Aorta (tissue), 5 donors: ENCODE measurements around the gene EPHB2. TPM values are rescaled to one million over a fixed set of nuclear protein-coding genes. Genes with fewer than 3 reads are reported as not detected.
"Not testable (repeated sequence)": the region's sequence is repeated elsewhere in the genome, so short reads cannot be mapped to it uniquely, and the experiment has no call there.

Experiments
- ATAC-seq: fragments of 200-7000 bp; cut with Tn5 transposase; one replicate; pipeline ENCODE4 v1.9.1; 2022; ENCODE audit warnings: moderate library complexity; ENCODE audit not compliant: low FRiP score
- DNase-seq, 2 donors: peaks; one replicate each; pipeline ENCODE4 v3.0.0-alpha.2; 2020
- H3K27ac ChIP-seq, 2 donors: one replicate each; pipeline ENCODE4 v1.5.1; 2013; ENCODE audit warnings: low read length in 2 of 2, mild to moderate bottlenecking in 2 of 2, moderate library complexity in 2 of 2, control low read depth in 1 of 2, inconsistent platforms in 1 of 2, low read depth in 1 of 2
- H3K27me3 ChIP-seq, 2 donors: one replicate each; pipeline ENCODE4 v1.6.1; 2013; ENCODE audit warnings: control low read depth in 1 of 2, low read length in 1 of 2, mild to moderate bottlenecking in 1 of 2, moderate library complexity in 1 of 2; ENCODE audit not compliant: insufficient read depth in 2 of 2, control insufficient read depth in 1 of 2
- H3K36me3 ChIP-seq, 2 donors: one replicate each; pipeline ENCODE4 v1.6.1; 2013; ENCODE audit warnings: control low read depth in 1 of 2, low read length in 1 of 2, mild to moderate bottlenecking in 1 of 2; ENCODE audit not compliant: insufficient read depth in 2 of 2, control insufficient read depth in 1 of 2
- H3K4me1 ChIP-seq, 2 donors: one replicate each; pipeline ENCODE4 v1.6.1; 2013; ENCODE audit warnings: low read length in 2 of 2, control low read depth in 1 of 2, mild to moderate bottlenecking in 1 of 2, moderate library complexity in 1 of 2; ENCODE audit not compliant: insufficient read depth in 2 of 2, control insufficient read depth in 1 of 2
- H3K4me3 ChIP-seq, 2 donors: one replicate each; pipeline ENCODE4 v1.5.1; 2013; ENCODE audit warnings: low read length in 2 of 2, control low read depth in 1 of 2, mild to moderate bottlenecking in 1 of 2
- H3K9me3 ChIP-seq: one replicate; pipeline ENCODE4 v1.6.1; 2013; ENCODE audit warnings: mild to moderate bottlenecking, low read length; ENCODE audit not compliant: control insufficient read depth
- WGBS, 2 donors: extraction: QIAGEN DNeasy Blood & Tissue Kit; methylation state at CpG; one replicate each; pipeline ENCODE4 v1.1.7; 2013; 5-methylcytosine and 5-hydroxymethylcytosine counted together
- intact Hi-C, 2 donors: fragments of 100-400 bp; cut with DNase I; formaldehyde crosslinking; loops; one replicate each; pipeline versions ENCODE4 v1.14.2 to v1.15.0; 2022
- polyA plus RNA-seq, 2 donors: library from polyadenylated mRNA; stranded (reverse); fragments of 200-250 nt; gene quantifications; one replicate each; pipeline ENCODE4 v1.2.3, GENCODE V29; 2013
- total RNA-seq, 2 donors: library from RNA; stranded (reverse); fragmentation: NEBNext Ultra II Directional; extraction: Animal tissue kit (Norgen Biotek cat#: 25700); gene quantifications; one replicate each; pipeline ENCODE4 v1.2.1, GENCODE V29; 2021
- donor health status: healthy with polysubstance abuse.
- donor health status: Bipolar disorder and iron deficiency.
- donor health status: DM: no; HTN: no; CAD: no.
- donor health status: DM: no; HTN: no; CAD: no.
- donor health status: DM: yes; HTN: yes; CAD: no.

EPHB2 gene
- total and polyA plus RNA-seq, 4 donors = 0.87 to 16.6 (median 3.2) TPM

- Histone ChIP-seq H3K36me3 (no peaks in the 10 kb centered on the region), H3K27ac (no peak overlapping the region), H3K9me3 (no peaks in the 10 kb centered on the region), H3K4me1 (no peaks in the 10 kb centered on the region), H3K4me3 (no peak overlapping the region), H3K27me3 (peaks cover 0 to 2% of the 10 kb centered on the region in 2 donors)
- peak in 1 of 2 donors; percentile 86 for DNase-seq
- intact Hi-C loops = no loop called here
- peak; percentile 59 for ATAC-seq
- WGBS, 2 donors = 3 to 4% methylated on average over 8 of the region's 8 CpGs
These were observed 131.2 kb downstream of the EPHB2 start for GRCh38 chr1:22841860-22842281.

- intact Hi-C loops, ATAC-seq, H3K4me1 ChIP-seq, H3K9me3 ChIP-seq, DNase-seq, H3K27ac ChIP-seq, H3K4me3 ChIP-seq, H3K27me3 ChIP-seq, H3K36me3 ChIP-seq: not testable (repeated sequence)
- WGBS, 2 donors = 97% methylated on average over 11 of the region's 11 CpGs
These were observed 133.0 kb downstream of the EPHB2 start for GRCh38 chr1:22843441-22844183.

GRCh38 chr1:22844621-22845020 is 134.0 kb downstream of the EPHB2 start:
- Histone ChIP-seq H3K4me1 (no peaks in the 10 kb centered on the region), H3K27ac (no peak overlapping the region), H3K4me3 (no peak overlapping the region), H3K27me3 (no peaks in the 10 kb centered on the region), H3K9me3 (no peaks in the 10 kb centered on the region), H3K36me3 (no peaks in the 10 kb centered on the region)
- intact Hi-C loops = no loop called here
- DNase-seq = no peak
- WGBS, 2 donors = 92 to 94% methylated on average over 5 of the region's 5 CpGs
- no peak for ATAC-seq

- no peaks in the 10 kb centered on the region for H3K9me3 ChIP-seq
- H3K27me3 ChIP-seq = no peaks in the 10 kb centered on the region
- WGBS, 2 donors = 59 to 66% methylated on average over 4 of the region's 4 CpGs
- H3K27ac ChIP-seq = no peak overlapping the region
- H3K36me3 ChIP-seq = no peaks in the 10 kb centered on the region
- ATAC-seq = no peak
- DNase-seq = no peak
- no peaks in the 10 kb centered on the region for H3K4me1 ChIP-seq
- H3K4me3 ChIP-seq = no peak overlapping the region
- intact Hi-C loops = no loop called here
These were observed 134.8 kb downstream of the EPHB2 start for GRCh38 chr1:22845398-22845935.

GRCh38 chr1:22846458-22846857 is 135.8 kb downstream of the EPHB2 start:
- no peak for ATAC-seq
- intact Hi-C loops = no loop called here
- peak in 1 of 2 donors; percentile 66 for DNase-seq
- Histone ChIP-seq H3K27me3 (no peaks in the 10 kb centered on the region), H3K36me3 (no peaks in the 10 kb centered on the region), H3K4me3 (no peak overlapping the region), H3K27ac (no peak overlapping the region), H3K4me1 (no peaks in the 10 kb centered on the region), H3K9me3 (no peaks in the 10 kb centered on the region)
- WGBS, 2 donors = 89 to 90% methylated on average over 12 of the region's 12 CpGs

- ATAC-seq (no peak), DNase-seq (no peak)
- no peak overlapping the region for H3K27ac ChIP-seq
- no peaks in the 10 kb centered on the region for H3K27me3 ChIP-seq
- H3K9me3 ChIP-seq = no peaks in the 10 kb centered on the region
- no peaks in the 10 kb centered on the region for H3K36me3 ChIP-seq
- H3K4me1 ChIP-seq = no peaks in the 10 kb centered on the region
- intact Hi-C loops = no loop called here
- H3K4me3 ChIP-seq = no peak overlapping the region
- WGBS, 2 donors = 87 to 92% methylated on average over 2 of the region's 2 CpGs
These were observed 136.6 kb downstream of the EPHB2 start for GRCh38 chr1:22847249-22847648.

- H3K4me1 ChIP-seq = no peaks in the 10 kb centered on the region
- ATAC-seq (no peak), DNase-seq (no peak)
- no peaks in the 10 kb centered on the region for H3K9me3 ChIP-seq
- intact Hi-C loops = no loop called here
- H3K27me3 ChIP-seq = no peaks in the 10 kb centered on the region
- no peak overlapping the region for H3K27ac ChIP-seq
- 90 to 91% methylated on average over 2 of the region's 2 CpGs for WGBS, 2 donors
- H3K36me3 ChIP-seq = no peaks in the 10 kb centered on the region
- H3K4me3 ChIP-seq = no peak overlapping the region
These were observed 137.1 kb downstream of the EPHB2 start for GRCh38 chr1:22847709-22848108.

GRCh38 chr1:22848405-22848804 is 137.8 kb downstream of the EPHB2 start:
- intact Hi-C loops = no loop called here
- no peaks in the 10 kb centered on the region for H3K27me3 ChIP-seq
- 62 to 71% methylated on average over 2 of the region's 2 CpGs for WGBS, 2 donors
- ATAC-seq (no peak), DNase-seq (no peak)
- no peak overlapping the region for H3K4me3 ChIP-seq
- no peak overlapping the region for H3K27ac ChIP-seq
- no peaks in the 10 kb centered on the region for H3K36me3 ChIP-seq
- no peaks in the 10 kb centered on the region for H3K9me3 ChIP-seq
- no peaks in the 10 kb centered on the region for H3K4me1 ChIP-seq

GRCh38 chr1:22849770-22850169 is 139.1 kb downstream of the EPHB2 start:
- no peaks in the 10 kb centered on the region for H3K9me3 ChIP-seq
- no peak for DNase-seq
- no peak overlapping the region for H3K27ac ChIP-seq
- intact Hi-C loops = no loop called here
- no peak overlapping the region for H3K4me3 ChIP-seq
- H3K27me3 ChIP-seq = no peaks in the 10 kb centered on the region
- no peaks in the 10 kb centered on the region for H3K36me3 ChIP-seq
- no peak for ATAC-seq
- 91 to 92% methylated on average over 5 of the region's 5 CpGs for WGBS, 2 donors
- H3K4me1 ChIP-seq = no peaks in the 10 kb centered on the region
